T-helper 2 cell treated with Interferon-gamma antibody and Interleukin-4, amounts not matched to agents 5 μg/mL and 100 μg/mL, for 36 hours (primary cell): ENCODE measurements around the gene FAM163B.
"Not testable (repeated sequence)": the region's sequence is repeated elsewhere in the genome, so short reads cannot be mapped to it uniquely, and the experiment has no call there.

ENCODE experiments used
- DNase-seq: peaks from one replicate; pipeline ENCODE4 v3.0.0; 2021; ENCODE audit warnings: low spot score
- H3K27ac Mint-ChIP-seq: one replicate; pipeline ENCODE4 v1.8.0; 2021; ENCODE audit warnings: mild to moderate bottlenecking, mixed read lengths
- H3K27me3 Mint-ChIP-seq: one replicate; pipeline ENCODE4 v1.8.0; 2021; ENCODE audit warnings: low read depth, mixed read lengths
- H3K36me3 Mint-ChIP-seq: one replicate; pipeline ENCODE4 v1.8.0; 2021; ENCODE audit warnings: low read depth, mixed read lengths
- H3K4me1 Mint-ChIP-seq: one replicate; pipeline ENCODE4 v1.8.0; 2021; ENCODE audit warnings: low read depth, mixed read lengths
- H3K4me3 Mint-ChIP-seq: one replicate; pipeline ENCODE4 v1.8.0; 2022; ENCODE audit warnings: mild to moderate bottlenecking, moderate library complexity, mixed read lengths
- H3K9me3 Mint-ChIP-seq: one replicate; pipeline ENCODE4 v1.8.0; 2021; ENCODE audit warnings: mixed read lengths

FAM163B gene

DNA sequence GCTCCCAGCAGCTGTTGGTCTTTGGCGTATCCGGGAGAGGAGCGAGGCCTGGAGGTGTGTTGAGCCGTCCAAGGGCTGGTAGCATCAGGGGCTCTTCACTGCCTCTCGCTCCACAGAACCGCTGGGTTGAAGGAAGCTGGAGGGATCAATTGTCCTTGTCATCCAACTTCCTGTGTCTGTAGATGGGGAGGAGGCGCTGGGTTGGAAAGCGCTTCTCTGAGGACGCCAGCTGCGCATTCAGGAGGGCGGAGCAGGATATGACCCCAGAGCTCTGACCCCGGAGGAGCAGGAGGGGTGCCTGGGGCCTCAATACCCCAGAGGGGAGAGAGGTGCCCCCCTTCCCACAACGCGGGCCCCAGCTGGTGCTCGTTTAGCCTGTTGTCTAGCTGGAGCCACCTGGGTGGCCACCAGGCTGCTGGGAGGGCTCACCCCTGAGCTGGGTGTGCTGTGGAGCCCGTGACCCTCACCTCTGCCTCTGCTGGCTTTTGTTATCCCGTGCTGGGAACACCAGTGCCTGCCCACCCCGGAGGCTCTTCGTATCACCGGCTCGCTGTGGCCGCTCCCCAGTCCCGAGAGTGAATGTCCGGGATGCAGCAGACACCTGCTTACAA is 25.0 kb upstream of the FAM163B start:
- no peaks in the 10 kb centered on the region for H3K36me3 Mint-ChIP-seq
- no peak overlapping the region for H3K27ac Mint-ChIP-seq

DNA sequence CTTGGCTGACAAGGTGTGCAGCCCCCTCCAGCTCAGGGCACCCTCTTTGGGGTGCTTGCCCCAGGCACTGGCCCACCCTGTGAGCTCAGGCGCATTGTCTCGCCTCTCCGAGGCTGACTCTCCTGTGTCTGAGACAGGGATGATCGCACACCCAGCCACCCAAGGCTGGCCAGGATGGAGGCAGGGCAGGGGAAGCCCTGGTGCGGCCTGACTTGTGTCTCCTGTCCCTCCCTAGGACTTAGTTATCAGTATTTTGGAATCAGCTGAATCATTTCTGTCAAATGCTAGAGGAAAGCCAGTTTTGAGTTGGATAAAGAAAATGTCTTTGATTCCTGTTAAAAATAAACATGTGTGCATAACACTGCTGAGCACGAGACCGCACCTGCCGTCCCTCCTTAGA is 24.5 kb upstream of the FAM163B start:
- no peak overlapping the region for H3K27ac Mint-ChIP-seq
- H3K4me1 Mint-ChIP-seq, result no peaks in the 10 kb centered on the region
- H3K27me3 Mint-ChIP-seq, result no peaks in the 10 kb centered on the region
- no peaks in the 10 kb centered on the region for H3K9me3 Mint-ChIP-seq
- no peak for DNase-seq
- no peak overlapping the region for H3K4me3 Mint-ChIP-seq
- no peaks in the 10 kb centered on the region for H3K36me3 Mint-ChIP-seq

More for the DNA sequence above, 25.0 kb upstream of the FAM163B start:
- Mint-ChIP-seq H3K27me3 (no peaks in the 10 kb centered on the region), H3K9me3 (no peaks in the 10 kb centered on the region), H3K4me3 (no peak overlapping the region), H3K4me1 (no peaks in the 10 kb centered on the region)
- no peak for DNase-seq

DNA sequence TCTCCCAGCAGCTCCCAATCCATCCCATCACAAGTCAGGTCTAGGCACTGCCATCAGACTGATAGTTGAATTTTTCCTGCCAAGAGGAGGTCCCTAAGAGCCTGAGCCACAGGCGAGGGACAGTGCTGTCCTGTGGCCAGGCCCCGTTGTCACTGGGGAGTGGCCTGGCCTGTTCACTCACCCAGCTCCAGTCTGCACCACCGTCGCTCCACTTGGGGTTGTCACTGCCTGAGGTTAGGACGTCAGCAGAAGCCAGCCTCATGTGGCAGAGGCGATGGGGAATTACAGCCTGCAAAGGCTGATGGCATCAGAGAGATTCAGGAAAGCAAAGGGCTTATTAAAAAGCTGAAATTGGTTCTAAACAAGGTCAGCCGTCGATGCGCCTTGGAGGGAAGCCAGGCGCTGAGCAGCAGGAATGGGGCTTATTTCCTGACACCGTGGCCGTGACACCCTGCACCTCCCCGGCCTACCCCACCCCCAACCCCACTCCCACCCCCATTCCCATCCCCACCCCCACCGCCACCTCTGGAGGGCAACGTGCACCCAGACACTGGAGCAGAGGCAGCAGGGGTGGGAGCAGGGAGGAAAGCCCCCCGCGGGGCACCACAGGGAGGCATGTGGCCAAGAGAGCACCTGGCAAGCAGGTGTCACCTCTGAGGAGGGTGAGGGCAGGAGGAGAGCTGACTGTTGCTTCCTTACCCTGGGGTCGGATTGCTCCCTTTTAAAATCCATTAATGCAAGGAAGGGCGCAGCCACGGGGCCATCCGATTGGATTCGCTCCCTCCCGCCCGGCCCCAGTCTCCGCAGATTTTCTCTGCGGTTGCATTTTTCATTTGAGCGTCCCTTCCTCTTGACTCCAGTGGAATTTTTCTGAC is 23.9 kb upstream of the FAM163B start:
- H3K27me3 Mint-ChIP-seq, result no peaks in the 10 kb centered on the region

DNA sequence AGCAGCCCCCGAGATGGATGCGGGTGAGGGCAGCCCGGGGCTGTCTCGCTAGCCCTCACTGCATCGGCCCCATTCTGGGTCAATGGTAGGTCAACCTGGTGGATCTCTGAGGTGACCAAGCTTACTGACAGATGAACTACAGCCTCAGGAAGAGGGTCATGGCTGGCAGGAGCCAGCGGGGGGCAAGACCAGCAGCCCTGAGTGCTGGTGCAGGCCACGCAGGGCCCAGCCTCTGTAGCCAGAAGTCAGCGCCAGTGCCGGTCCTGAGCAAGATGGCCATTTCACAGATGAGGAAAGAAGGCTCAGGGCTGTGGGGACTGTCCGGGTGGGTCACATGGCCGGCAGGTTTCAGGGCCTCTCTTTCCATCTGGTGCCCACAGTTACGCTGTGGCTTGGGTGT is 21.9 kb upstream of the FAM163B start:
- Mint-ChIP-seq H3K4me1 (no peaks in the 10 kb centered on the region), H3K9me3 (peaks cover 2% of the 10 kb centered on the region), H3K36me3 (no peaks in the 10 kb centered on the region), H3K27ac (no peak overlapping the region), H3K4me3 (no peak overlapping the region), H3K27me3 (no peaks in the 10 kb centered on the region)
- DNase-seq, result no peak

More for the DNA sequence above, 23.9 kb upstream of the FAM163B start:
- no peak for DNase-seq
- Mint-ChIP-seq H3K36me3 (no peaks in the 10 kb centered on the region), H3K27ac (no peak overlapping the region), H3K4me1 (no peaks in the 10 kb centered on the region), H3K9me3 (no peaks in the 10 kb centered on the region), H3K4me3 (no peak overlapping the region)

DNA sequence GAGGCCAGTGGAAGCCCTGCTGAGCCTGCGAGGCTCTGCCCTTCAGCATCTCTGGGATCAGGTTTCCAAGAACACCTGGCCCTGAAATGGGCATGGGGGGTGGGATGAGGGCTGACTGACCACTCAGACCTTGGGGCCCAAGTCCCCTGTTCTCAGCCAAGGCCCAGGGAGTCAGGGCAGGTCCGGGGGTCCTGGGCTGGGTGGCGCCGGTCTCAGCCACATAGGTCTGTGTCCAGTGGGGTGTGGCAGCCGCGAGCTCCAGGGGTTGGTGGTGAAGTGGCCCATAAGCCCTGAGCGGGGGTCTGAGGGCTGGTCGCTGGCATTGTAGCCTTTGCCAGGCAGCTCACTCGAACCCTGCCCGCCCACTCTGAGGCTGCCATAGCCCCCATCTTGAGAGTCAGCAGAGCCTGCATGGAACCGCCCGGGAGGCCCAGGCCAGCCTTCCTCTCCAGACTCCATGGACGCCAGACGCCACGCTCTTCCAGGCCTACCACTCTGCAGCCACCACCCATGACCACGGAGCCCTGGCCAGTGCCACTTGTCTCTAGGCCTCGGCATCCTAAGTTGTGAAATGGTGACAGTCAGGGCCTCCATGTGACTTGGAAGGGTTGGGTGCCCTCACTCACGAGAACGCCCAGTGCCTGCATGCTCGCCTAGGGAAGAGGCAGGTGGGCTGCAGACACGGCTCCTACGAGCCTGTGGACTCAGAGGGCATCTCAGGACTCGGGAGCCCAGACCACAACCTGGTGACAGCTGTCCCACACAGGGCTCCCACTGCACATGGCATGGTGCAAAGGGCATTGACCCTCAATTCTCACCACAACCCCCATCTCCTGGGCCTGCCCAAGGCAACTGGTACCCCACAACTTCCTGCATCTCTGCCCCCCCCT is 20.3 kb upstream of the FAM163B start:
- Mint-ChIP-seq H3K4me3 (no peak overlapping the region), H3K36me3 (no peaks in the 10 kb centered on the region), H3K9me3 (peaks cover 5% of the 10 kb centered on the region), H3K27ac (no peak overlapping the region), H3K4me1 (no peaks in the 10 kb centered on the region), H3K27me3 (no peaks in the 10 kb centered on the region)
- no peak for DNase-seq

DNA sequence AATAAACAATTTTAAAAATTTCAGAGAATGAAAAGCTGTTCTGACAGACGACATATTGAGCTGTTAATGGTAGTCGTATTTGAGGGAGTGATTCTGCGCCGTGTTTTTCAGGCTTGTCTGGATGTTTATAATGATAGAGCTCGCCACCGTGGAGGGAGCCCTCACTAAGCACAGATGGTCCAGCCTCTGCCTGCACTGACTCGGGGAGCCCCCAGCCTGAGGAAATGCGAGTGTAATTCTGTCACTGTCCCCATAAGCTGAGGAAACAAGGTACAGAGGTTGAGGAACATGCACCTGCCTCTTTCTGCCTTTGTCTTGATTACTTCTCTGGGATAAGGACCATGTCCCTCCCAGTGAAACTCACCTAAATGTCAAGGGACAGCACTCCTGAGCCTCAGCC is 19.6 kb upstream of the FAM163B start:
- DNase-seq, result no peak
- Mint-ChIP-seq H3K4me3 (no peak overlapping the region), H3K9me3 (peaks cover 5% of the 10 kb centered on the region), H3K4me1 (no peaks in the 10 kb centered on the region), H3K27me3 (no peaks in the 10 kb centered on the region), H3K27ac (no peak overlapping the region), H3K36me3 (no peaks in the 10 kb centered on the region)

DNA sequence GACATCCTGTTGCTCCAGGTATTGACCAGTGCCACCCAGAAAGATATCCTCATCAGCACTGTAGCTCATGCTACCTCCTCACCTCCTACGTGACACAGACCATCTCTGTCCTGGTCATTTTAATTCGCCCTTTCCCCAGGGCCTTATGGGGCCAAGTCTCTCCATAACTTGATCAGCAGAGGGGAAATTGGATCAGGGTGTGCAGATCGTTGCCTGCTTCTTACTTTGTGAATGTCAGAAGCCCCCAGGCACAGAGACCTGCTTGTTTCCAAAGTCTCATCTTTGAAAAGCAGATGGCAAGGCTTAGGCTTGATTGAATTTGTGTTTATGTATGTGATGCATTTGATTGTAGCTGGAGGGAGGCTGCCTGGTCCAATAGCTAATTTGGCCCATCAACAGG is 18.2 kb upstream of the FAM163B start:
- Mint-ChIP-seq H3K27ac (no peak overlapping the region), H3K36me3 (no peaks in the 10 kb centered on the region), H3K9me3 (peaks cover 5% of the 10 kb centered on the region), H3K27me3 (peaks cover 3% of the 10 kb centered on the region), H3K4me1 (peaks cover 3% of the 10 kb centered on the region), H3K4me3 (no peak overlapping the region)
- DNase-seq, result no peak

DNA sequence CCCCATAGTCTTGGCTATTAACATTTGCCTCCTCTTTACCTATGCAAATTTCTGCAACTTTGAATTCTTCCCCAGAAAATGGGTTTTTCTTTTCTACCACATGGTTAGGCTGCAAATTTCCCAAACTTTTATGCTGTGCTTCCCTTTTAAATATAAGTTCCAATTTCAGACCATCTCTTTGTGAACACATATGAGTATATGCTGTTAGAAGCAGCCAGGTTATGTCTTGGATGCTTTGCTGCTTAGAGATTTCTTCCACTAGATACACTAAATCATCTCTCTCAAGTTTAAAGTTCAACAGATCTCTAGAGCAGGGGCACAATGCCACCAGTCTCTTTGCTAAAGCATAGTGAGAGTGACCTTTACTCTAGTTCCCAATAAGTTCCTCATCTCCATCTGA is 16.8 kb upstream of the FAM163B start:
- H3K9me3 Mint-ChIP-seq, H3K27me3 Mint-ChIP-seq, H3K4me3 Mint-ChIP-seq, H3K36me3 Mint-ChIP-seq, DNase-seq, H3K27ac Mint-ChIP-seq: not testable (repeated sequence)
- peaks cover 13% of the 10 kb centered on the region for H3K4me1 Mint-ChIP-seq

DNA sequence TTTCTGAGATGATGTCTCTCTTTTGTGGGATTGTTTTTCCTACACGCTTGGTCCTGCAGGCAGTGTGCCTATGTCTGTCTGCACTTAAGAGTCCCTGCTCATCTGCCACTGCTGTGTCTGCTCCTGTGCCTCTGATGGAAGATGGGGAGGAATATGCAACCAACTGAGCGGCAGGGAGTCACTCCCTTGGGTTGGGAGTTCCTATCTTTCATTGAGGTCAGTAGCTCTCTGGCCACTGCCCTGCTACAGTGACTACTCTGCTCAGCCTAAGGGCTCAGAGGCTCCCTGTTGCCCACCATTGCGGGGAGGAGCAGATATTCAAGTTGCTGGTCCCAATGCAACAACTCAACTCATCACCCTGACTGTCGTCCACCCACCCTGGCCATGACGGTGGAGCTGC is 13.4 kb upstream of the FAM163B start:
- Mint-ChIP-seq H3K36me3 (no peaks in the 10 kb centered on the region), H3K27ac (no peak overlapping the region), H3K9me3 (peaks cover 5% of the 10 kb centered on the region), H3K27me3 (peaks cover 14% of the 10 kb centered on the region), H3K4me1 (peaks cover 31% of the 10 kb centered on the region), H3K4me3 (no peak overlapping the region)
- DNase-seq, result no peak

DNA sequence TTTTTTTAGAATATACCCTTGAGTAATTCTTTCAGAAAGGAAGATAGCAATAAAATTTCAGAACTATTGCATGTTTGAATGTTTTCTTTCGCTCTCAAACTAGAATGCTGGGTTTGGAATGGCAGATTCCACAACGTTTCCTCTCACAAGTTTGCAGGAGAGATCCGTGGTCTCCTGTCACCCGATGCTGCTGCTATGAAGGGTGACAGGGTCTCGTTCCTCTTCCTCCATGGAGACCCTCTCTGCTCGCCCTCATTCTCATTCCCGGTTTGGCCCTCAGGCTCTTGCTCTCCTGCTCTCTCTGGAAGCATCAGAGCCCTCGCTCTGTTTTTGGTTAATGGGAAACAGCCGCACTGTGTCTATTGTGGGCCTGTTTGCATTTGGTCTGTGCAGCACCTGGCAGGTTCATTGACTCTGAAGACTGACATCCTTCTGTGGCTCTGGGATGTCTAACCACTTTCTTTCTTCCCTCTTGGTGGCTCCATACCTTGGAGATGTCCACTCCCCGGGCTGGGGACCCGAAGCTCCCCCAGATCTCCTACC is 12.6 kb upstream of the FAM163B start:
- H3K27me3 Mint-ChIP-seq, result peaks cover 14% of the 10 kb centered on the region
- H3K4me3 Mint-ChIP-seq, result peak overlapping the region; percentile 5
- no peak overlapping the region for H3K27ac Mint-ChIP-seq
- H3K36me3 Mint-ChIP-seq, result no peaks in the 10 kb centered on the region
- H3K4me1 Mint-ChIP-seq, result peaks cover 31% of the 10 kb centered on the region
- DNase-seq, result no peak
- peaks cover 5% of the 10 kb centered on the region for H3K9me3 Mint-ChIP-seq

DNA sequence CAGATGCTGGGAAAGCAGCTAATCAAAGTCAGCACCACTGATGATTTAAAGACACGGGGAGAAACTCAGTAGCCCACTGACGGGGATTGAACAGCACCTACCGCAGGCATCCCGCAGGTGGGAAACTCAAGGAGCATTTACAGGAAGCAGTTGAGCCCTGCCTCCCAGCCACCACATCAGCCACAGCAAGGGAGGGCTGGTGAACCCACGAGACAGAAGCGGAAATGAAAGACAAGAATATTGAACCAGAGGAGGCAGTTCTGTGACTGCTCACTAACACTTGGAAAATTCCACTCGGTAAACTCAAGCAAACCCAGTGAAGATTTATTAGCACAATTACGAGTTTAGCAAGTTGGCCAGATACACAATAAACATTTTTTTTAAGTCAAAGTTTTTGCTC is 10.6 kb upstream of the FAM163B start:
- H3K4me3 Mint-ChIP-seq, result peak overlapping the region; percentile 46
- no peaks in the 10 kb centered on the region for H3K9me3 Mint-ChIP-seq
- H3K27ac Mint-ChIP-seq, result peak overlapping the region; percentile 10
- peaks cover 16% of the 10 kb centered on the region for H3K27me3 Mint-ChIP-seq
- peaks cover 31% of the 10 kb centered on the region for H3K4me1 Mint-ChIP-seq
- H3K36me3 Mint-ChIP-seq, result no peaks in the 10 kb centered on the region
- peak; percentile 36 for DNase-seq

DNA sequence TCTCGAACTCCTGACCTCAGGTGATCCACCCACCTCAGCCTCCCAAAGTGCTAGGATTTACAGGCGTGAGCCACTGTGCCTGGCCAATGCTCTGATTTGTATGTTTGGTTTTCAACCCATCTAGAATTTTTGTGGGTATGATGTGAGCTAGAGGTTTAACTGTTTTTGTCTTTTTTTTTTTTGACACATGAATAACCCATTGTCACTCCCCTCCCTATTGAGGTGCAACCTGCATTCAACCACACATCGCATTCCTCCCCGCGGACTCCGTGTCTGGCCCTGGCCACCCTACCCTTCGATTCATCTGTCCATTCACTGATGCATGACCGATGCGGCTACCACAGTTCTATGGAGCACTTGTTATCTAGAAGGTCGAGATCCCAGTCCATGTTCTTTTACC is 9.5 kb upstream of the FAM163B start:
- Mint-ChIP-seq H3K27me3 (peaks cover 16% of the 10 kb centered on the region), H3K36me3 (no peaks in the 10 kb centered on the region), H3K9me3 (no peaks in the 10 kb centered on the region), H3K4me1 (peaks cover 31% of the 10 kb centered on the region), H3K4me3 (no peak overlapping the region), H3K27ac (no peak overlapping the region)
- no peak for DNase-seq

DNA sequence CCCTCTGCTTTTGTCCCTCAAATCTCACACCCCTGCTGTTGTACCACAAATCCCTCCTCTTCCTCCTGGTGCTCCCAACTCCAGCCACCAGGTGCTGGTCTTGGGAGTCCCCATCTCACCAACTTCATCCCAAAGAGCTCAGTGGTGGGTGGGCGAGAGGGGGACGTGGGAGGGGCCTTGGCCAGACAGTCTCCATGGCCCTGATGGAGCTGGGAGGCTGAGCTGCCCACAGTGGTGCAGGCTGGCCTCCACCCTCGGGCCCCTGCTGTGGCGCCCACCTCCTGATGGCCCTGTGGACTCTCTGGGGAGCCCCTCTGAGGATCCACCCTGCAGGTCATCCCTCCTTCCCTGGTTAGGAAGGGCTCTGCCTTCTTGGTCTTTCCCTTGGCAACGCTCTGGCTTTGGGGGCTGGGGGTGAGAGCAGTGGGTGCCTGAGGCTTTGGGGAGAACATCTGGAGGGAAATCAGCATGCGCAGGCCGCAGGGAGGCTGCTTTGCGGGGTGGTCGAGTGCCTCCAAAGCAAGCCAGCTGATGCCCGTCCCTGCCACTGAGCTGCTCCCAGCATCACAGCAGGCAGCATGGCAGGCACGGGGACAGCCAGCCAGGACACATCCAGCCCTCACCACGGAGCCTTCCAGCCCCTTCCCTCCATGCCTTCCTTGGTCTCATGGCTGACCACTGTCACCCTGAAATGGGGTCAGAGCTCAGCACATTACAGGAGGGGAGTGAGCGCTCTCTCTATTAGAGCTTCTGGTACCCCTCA is 7.6 kb upstream of the FAM163B start:
- no peak for DNase-seq
- no peak overlapping the region for H3K27ac Mint-ChIP-seq
- peaks cover 23% of the 10 kb centered on the region for H3K4me1 Mint-ChIP-seq
- H3K27me3 Mint-ChIP-seq, result peaks cover 11% of the 10 kb centered on the region
- H3K9me3 Mint-ChIP-seq, result no peaks in the 10 kb centered on the region
- no peaks in the 10 kb centered on the region for H3K36me3 Mint-ChIP-seq
- H3K4me3 Mint-ChIP-seq, result no peak overlapping the region
